Endodermal cell (in vitro differentiated cells): ENCODE measurements around the gene ZBTB20. TPM values are rescaled to one million over a fixed set of nuclear protein-coding genes. Genes with fewer than 3 reads are reported as not detected.

ENCODE experiments used
- DNase-seq: peaks from one replicate; pipeline ENCODE4 v3.0.0-alpha.2; 2017
- H3K27ac ChIP-seq: 2 replicates; pipeline ENCODE4 v1.5.1; 2013; ENCODE audit warnings: mild to moderate bottlenecking, low read depth, low read length, moderate library complexity
- H3K27me3 ChIP-seq: 2 replicates; pipeline ENCODE4 v1.6.1; 2013; ENCODE audit warnings: mild to moderate bottlenecking, low read length, moderate library complexity; ENCODE audit not compliant: insufficient read depth, control insufficient read depth, poor library complexity, severe bottlenecking
- H3K36me3 ChIP-seq: 2 replicates; pipeline ENCODE4 v1.7.0; 2013; ENCODE audit warnings: mild to moderate bottlenecking, low read length, moderate library complexity; ENCODE audit not compliant: control insufficient read depth, insufficient read depth
- H3K4me1 ChIP-seq: one replicate; pipeline ENCODE4 v1.7.0; 2013; ENCODE audit warnings: low read length; ENCODE audit not compliant: control insufficient read depth, insufficient read depth
- H3K4me3 ChIP-seq: 2 replicates; pipeline ENCODE4 v1.5.1; 2013; ENCODE audit warnings: mild to moderate bottlenecking, low read length, moderate library complexity
- H3K9ac ChIP-seq: 2 replicates; pipeline ENCODE4 v1.6.1; 2013; ENCODE audit warnings: mild to moderate bottlenecking, low read length, moderate library complexity; ENCODE audit not compliant: poor library complexity, severe bottlenecking; ENCODE audit errors: extremely low read depth
- H3K9me3 ChIP-seq: 2 replicates; pipeline ENCODE4 v1.6.1; 2013; ENCODE audit warnings: mild to moderate bottlenecking, low read length, moderate library complexity; ENCODE audit not compliant: control insufficient read depth
- H3K27ac Mint-ChIP-seq: 2 replicates; pipeline ENCODE4 v1.8.0; 2020; ENCODE audit warnings: mixed read lengths
- H3K27me3 Mint-ChIP-seq: 2 replicates; pipeline ENCODE4 v1.8.0; 2021; ENCODE audit warnings: mild to moderate bottlenecking, mixed read lengths; ENCODE audit not compliant: insufficient read depth
- H3K36me3 Mint-ChIP-seq: 2 replicates; pipeline ENCODE4 v1.8.0; 2020; ENCODE audit warnings: low read depth, mixed read lengths
- H3K4me1 Mint-ChIP-seq: 2 replicates; pipeline ENCODE4 v1.8.0; 2020; ENCODE audit warnings: mixed read lengths
- H3K4me3 Mint-ChIP-seq: 2 replicates; pipeline ENCODE4 v1.8.0; 2020; ENCODE audit warnings: mild to moderate bottlenecking, moderate library complexity, mixed read lengths
- H3K9me3 Mint-ChIP-seq: 2 replicates; pipeline ENCODE4 v1.8.0; 2020; ENCODE audit warnings: mild to moderate bottlenecking, mixed read lengths
- CTCF ChIP-seq: fragments of 200-600 bp; sonication (generic); conservative IDR thresholded peaks from 2 replicates; pipeline ENCODE4 v1.5.0; 2021; ENCODE audit warnings: antibody characterized with exemption, mild to moderate bottlenecking
- WGBS, 2 experiments: methylation state at CpG; one replicate each; pipeline versions ENCODE4 v1.1.5 to v1.1.7; 2013; ENCODE audit warnings: missing lambda C conversion rate in 2 of 2, mixed read lengths in 1 of 2; ENCODE audit not compliant: insufficient coverage in 1 of 2, insufficient read length in 1 of 2; 5-methylcytosine and 5-hydroxymethylcytosine counted together
- total RNA-seq, 2 donors: library from RNA; stranded (reverse); fragmentation: NEBNext Ultra II Directional in 1 of 2; extraction: Animal tissue kit (Norgen Biotek cat#: 25700) in 1 of 2; gene quantifications; 2 replicates in 1 of 2; 3 replicates in 1 of 2; pipeline ENCODE4 v1.2.1, GENCODE V29; 2021

Gene ZBTB20
- total RNA-seq, 2 donors from 2014 or later = 1.6 to 2.9 TPM

- WGBS, 2 experiments = 55 to 79% methylated on average over 2 to 3 of the region's 3 CpGs
- DNase-seq = no peak
- H3K27ac Mint-ChIP-seq = no peak overlapping the region
- H3K9me3 Mint-ChIP-seq = no peaks in the 10 kb centered on the region
- no peaks in the 10 kb centered on the region for H3K9me3 ChIP-seq
- no peak overlapping the region for H3K4me3 ChIP-seq
- H3K27me3 ChIP-seq = no peaks in the 10 kb centered on the region
- peaks cover 4% of the 10 kb centered on the region for H3K4me1 Mint-ChIP-seq
- no peak for TF ChIP-seq CTCF
- no peak overlapping the region for H3K9ac ChIP-seq
- H3K4me3 Mint-ChIP-seq = no peak overlapping the region
- no peaks in the 10 kb centered on the region for H3K36me3 Mint-ChIP-seq
- H3K27me3 Mint-ChIP-seq = no peaks in the 10 kb centered on the region
- peak overlapping the region; percentile 34 for H3K27ac ChIP-seq
- no peaks in the 10 kb centered on the region for H3K4me1 ChIP-seq
- no peaks in the 10 kb centered on the region for H3K36me3 ChIP-seq
Measured at GRCh38 chr3:114687151-114687550, 459.9 kb downstream of the ZBTB20 start.

- Mint-ChIP-seq H3K9me3 (no peaks in the 10 kb centered on the region), H3K4me3 (no peak overlapping the region), H3K27ac (no peak overlapping the region), H3K27me3 (no peaks in the 10 kb centered on the region), H3K36me3 (no peaks in the 10 kb centered on the region), H3K4me1 (peaks cover 4% of the 10 kb centered on the region)
- no peak for TF ChIP-seq CTCF
- 87 to 88% methylated on average over 3 to 4 of the region's 4 CpGs for WGBS, 2 experiments
- Histone ChIP-seq H3K4me1 (no peaks in the 10 kb centered on the region), H3K27ac (peak overlapping the region; percentile 34), H3K36me3 (no peaks in the 10 kb centered on the region), H3K4me3 (no peak overlapping the region), H3K9ac (no peak overlapping the region), H3K9me3 (no peaks in the 10 kb centered on the region), H3K27me3 (no peaks in the 10 kb centered on the region)
- no peak for DNase-seq
Measured at GRCh38 chr3:114686621-114687020, 460.5 kb downstream of the ZBTB20 start.

GRCh38 chr3:114685161-114685560 is 461.9 kb downstream of the ZBTB20 start:
- H3K4me3 ChIP-seq = no peak overlapping the region
- peak; percentile 38 for DNase-seq
- H3K27ac Mint-ChIP-seq = no peak overlapping the region

More at GRCh38 chr3:114685161-114685560, 461.9 kb downstream of the ZBTB20 start:
- no peak for TF ChIP-seq CTCF
- Histone ChIP-seq H3K27ac (peak overlapping the region; percentile 51), H3K9me3 (no peaks in the 10 kb centered on the region), H3K9ac (no peak overlapping the region), H3K27me3 (no peaks in the 10 kb centered on the region), H3K36me3 (no peaks in the 10 kb centered on the region), H3K4me1 (no peaks in the 10 kb centered on the region)
- H3K4me3 Mint-ChIP-seq = no peak overlapping the region
- H3K27me3 Mint-ChIP-seq = no peaks in the 10 kb centered on the region
- no peaks in the 10 kb centered on the region for H3K36me3 Mint-ChIP-seq
- peaks cover 4% of the 10 kb centered on the region for H3K4me1 Mint-ChIP-seq
- peaks cover 1% of the 10 kb centered on the region for H3K9me3 Mint-ChIP-seq
- 91 to 100% methylated on average over 2 to 4 of the region's 4 CpGs for WGBS, 2 experiments
